HG02970 (cell line): ENCODE results near the gene TSSK3.
A peak's percentile ranks its signal among the peaks of the same experiment; 100 is the strongest.

ENCODE experiments used
- ATAC-seq: cut with Tn5 transposase; IDR thresholded peaks from one replicate; pipeline ENCODE4 v1.9.1; 2021; ENCODE audit warnings: mild to moderate bottlenecking, moderate library complexity, moderate number of reproducible peaks; ENCODE audit not compliant: unreplicated experiment, low FRiP score

TSSK3 gene

DNA sequence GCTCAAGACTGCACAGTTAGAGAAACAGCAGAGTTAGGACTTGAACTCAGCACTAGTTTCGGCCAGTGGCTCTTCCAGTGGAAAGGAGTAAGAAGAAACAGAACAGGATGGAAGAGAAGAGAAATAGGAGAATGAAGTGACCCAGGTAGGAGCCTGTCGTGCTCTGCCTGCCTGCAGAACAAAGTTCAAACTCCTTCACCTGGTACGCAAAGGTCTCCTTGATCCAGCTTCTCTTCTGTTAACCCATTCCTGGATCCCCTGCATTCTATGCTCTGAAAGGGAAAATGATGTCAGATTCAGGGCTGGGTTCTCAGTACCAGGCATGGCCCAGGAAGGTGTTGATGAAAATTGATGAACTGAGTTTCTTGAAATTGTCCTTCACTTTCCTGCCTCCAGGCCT lies 3.9 kb upstream of the TSSK3 start:
- no peak for ATAC-seq

DNA sequence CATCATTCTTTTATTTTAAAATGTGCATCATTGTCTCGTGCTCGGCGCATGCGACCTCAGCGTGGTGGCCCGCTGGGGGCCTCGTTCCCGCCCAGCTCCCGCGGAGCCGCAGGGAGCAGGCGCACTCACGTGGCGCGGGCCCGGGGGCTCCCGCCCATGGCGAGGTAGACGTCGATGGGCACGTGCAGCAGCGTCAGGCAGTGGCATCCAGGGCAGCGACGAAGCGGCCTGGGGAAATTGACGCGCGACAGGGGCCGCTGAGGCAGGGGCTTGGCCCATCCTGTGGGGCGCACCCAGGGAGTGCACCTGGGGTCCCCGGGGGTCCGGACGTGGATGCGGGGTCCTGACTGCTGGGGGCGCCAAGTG lies 1.0 kb upstream of the TSSK3 start:
- no peak for ATAC-seq

DNA sequence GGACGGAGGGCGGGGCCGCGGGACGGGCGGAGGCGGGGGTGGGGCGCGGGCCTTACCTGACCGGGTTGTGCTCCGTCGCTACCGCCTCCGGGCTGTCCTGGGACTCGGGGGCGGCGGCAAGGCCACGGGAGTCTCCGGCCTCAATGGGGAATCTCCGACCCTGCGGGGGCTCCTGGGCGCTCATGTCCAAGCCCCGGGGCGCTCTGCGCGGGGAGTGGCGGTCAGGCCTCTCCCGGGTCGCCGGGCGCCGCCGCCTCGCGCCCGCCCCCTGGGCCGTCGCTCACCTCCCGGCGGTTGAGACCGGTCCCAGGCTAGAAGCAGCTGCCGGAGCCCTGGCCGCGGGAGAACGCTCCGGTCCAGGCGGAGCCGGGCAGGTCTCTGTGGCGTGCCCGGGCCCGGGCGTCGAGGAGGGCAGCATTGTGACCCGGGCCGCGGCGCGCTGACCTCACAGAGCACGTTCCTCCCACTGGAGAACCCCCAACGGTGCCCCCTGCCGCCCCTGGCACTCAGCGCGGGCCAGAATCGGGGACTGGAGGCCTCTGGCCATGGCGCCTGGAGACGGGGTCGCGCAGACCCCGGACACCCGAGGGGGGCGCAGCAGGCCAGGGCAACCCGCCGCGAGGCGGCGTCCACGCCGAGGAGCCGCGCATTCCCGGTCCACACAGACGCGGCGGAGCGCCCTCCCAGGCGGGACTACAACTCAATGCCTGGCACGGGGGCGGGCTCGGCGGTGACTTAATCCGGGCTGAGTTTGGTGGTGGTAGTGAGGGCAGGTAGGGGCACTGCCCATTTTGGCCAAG lies 465 bp upstream of the TSSK3 start:
- ATAC-seq, result no peak

DNA sequence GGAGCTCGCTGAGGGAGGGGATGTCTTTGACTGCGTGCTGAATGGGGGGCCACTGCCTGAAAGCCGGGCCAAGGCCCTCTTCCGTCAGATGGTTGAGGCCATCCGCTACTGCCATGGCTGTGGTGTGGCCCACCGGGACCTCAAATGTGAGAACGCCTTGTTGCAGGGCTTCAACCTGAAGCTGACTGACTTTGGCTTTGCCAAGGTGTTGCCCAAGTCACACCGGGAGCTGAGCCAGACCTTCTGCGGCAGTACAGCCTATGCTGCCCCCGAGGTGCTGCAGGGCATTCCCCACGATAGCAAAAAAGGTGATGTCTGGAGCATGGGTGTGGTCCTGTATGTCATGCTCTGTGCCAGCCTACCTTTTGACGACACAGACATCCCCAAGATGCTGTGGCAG lies 1.4 kb downstream of the TSSK3 start:
- no peak for ATAC-seq

DNA sequence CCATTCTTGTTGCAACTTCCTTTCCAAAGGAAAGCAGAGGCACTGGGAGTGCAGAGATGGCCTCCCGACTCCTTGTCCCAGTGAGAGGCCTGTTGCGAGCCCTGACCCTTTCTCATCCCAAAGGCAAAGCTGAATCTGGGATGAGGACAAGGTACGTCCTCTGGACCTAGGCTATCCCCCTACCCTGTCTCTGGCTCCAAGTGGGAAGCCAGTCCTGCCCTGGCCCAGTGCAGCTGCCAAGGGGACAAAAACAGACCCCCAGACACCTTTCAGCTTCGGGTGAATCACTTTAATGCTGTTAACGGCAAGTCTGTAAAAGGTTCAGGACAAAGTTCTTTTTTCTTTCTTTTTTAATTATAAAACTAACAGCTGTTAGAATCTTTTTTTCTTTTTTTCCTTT lies 2.5 kb downstream of the TSSK3 start:
- ATAC-seq, result no peak

DNA sequence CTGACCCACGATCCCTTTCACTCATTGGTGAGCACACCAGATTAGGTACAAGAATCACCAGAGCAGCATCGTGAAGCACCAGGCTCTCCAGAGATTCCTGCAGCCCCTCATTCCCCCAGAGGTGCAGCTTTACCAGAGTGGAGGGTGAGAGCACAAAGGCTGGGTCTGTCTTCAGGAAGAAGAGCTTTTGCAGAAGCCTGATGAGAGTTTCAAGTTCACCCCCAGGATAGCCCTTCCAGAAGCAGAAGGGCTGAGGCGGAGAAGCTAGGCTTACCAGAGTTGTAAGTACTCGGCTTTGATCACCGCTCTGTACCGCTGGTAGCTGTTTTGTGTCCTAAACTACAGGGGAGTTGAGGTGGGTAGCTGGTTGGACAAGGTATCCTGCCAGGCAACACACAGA lies 3.1 kb downstream of the TSSK3 start:
- no peak for ATAC-seq

DNA sequence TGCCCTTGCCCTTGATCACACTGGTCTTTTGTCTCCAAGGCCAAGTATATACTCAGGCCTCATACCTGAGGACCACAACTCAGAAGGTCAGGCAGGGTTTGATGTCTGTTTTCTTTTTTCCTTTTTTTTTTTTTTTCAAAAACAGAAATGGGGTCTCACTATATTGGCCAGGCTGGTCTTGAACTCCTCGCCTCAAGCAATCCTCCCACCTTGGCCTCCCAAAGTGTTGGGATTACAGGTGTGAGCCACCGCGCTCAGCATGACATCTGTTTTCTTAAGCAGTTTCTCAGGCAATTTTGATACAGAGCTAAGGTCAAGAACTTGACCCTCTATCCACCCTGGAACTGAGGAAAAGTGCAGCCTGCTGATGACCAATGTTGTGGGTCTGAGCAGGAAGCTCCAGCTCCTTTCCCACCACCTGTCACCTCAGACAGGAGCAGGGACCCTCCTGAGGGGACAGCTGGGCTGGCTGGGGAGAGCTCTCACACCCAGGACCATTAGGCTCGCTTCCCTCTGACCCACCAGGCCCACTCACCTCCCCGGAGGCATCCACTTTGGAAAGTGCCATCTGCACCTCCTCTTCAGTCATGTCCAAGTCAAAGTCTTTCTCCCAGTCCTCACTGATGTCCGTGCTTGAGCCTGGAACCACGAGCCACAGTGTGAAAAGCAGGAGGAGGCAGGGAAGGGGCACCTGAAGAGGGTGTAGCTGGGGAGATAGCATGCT lies 5.7 kb downstream of the TSSK3 start:
- ATAC-seq, result no peak

DNA sequence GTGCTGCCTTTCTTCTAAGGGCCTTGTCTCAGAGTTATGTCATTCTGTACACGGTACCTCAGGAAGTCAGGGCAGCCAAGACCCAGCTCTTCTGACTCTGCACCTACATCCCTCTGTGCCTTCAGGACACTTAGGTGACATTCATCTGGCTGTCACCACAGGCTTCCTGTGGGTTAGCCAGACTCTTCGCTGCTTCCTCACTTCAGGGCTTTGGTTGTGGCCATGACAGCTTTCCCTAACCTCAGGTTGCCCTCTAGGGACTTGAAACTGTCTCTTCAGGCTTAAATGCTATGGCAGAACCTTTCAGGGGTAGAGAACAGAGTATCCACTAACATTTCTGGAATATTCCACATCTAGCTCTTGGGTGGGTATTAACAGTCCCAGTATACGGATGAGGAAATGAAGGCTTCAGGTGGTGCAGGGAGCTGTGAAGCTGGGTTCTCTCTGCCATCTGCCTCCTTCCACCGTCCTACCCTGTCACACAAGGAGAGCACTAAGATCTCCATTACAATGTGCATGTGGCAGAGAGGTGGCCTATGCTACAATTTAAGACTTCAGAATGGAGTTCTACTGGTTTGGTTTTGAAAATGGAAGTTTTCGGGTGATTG lies 9.9 kb downstream of the TSSK3 start:
- ATAC-seq, result no peak

DNA sequence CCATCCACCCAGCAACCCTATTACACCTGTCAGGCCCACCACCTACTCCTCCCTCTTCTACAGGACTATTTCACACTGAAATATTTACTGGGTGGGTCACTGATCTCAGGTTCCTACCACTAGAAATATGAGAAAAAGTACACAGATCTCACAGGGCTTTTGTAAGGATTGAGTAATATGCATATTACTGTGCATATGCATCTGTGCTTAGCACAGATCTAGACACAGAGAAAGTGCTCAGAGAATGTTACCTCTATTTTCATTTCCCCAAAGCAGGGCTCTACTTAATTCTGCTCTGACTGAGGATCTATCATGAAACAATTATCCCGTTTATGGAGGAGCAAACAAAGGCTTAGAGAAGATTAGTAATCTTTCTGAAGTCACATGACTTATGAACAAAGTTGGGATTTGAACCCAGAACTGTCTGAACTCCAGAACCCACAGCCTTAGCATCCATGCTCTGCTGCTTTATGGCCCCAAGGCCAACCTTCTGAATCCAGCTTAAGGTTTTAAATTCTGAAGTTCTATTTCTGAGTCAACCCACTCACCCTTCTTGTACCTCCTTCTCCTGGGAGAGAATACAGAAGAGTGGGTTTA lies 11.8 kb downstream of the TSSK3 start:
- no peak for ATAC-seq

DNA sequence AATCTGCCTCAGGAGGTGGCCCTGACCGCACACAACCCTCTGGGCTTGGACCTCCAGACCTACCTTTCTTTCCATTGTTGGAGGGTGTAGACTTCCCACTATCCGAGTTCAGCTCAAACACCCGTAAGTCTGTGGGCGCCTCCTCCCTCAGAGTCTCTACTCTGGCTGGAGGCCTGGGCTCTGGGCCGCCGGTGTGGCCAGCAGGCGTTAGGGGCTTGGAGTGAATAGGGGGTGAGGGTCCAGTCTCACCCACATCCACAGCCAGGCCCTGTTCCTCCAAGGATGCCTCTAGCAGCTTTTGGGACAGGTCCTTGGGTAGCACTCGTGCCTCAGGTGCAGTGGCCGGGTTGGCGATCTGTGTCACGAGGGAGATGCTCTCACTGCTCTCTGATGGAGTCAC lies 13.9 kb downstream of the TSSK3 start:
- ATAC-seq, result no peak

DNA sequence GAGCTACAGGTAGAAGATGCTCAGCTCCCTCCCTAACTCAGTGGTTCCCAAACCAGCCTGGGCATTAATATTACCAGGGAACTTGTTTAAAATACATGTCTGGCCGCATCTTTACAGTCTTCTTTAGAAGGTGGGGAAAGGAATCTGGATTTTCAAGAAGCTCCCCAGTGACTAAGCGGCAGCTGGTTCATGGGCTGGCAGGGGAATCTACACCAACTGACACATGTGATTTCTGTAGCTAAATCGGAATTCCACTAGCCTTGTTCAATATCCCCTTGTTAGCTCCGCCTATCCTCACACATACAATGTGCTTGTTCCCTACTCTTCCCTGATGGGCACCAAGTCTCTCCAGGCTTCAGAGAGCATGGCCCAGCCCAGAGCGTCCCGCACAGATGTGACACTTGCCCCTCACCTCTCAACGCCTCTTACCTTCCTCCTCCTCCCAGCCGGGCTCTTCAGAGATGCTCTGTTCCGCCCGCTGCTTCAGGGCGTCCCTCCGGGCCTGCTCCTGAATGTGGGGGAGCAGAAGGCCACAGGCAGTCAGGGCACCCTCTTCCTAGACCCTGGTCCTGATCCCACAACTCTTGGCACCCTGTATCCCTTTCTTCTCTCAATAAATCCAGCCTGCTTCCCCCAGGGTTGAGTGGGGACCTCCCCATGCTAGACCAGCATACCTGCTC lies 15.3 kb downstream of the TSSK3 start:
- ATAC-seq, result no peak

DNA sequence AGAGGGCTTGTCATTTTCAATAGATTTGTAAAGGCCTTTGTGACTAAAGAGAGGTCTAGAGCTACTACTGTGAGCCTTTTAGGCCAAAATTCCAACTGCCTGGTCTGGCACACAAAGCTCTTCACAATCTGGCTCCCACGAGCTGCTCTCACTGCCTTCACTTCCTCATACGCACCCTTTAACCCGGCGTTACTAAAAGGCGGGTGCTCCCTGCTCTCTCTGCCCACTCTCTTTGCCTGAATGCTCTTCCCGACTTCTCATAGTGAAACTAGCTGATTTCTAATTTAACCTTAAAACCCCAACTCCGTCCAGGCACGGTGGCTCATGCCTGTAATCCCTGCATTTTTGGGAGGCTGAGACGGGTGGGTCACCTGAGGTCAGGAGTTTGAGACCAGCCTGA lies 17.7 kb downstream of the TSSK3 start:
- no peak for ATAC-seq

DNA sequence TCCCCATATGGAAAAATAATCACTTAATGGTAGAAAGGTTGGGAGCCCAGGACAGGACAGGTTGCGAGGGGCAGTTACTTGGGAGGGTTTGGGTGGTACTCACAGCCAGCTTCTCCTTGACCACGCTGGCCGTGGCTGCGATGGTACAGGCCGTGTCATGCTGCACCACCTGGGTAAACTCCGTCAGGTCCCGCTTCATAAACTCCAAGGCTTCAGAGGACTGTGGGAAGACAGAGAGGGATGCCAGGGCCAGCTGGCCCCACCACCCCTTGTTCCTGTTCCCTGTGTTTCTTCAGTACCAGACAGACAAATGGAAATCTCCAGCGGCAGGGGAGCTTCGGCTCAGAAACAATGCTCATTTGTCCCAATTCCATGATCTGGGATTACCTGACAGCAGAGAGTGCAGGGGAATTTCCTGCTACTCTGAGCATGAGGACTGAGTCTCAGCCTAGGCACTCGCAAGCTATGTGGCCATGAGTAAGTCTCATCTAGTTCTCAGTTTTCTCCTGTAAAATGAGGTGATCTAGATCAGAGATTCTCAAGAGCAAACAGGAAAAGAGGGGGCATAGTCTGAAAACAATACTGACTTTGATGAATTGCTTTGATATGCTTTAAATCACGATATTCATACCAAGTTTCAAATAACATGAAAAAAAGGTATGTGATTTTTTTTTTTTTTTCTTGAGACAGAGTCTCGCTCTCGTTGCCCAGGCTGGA lies 24.5 kb downstream of the TSSK3 start:
- ATAC-seq, result no peak

DNA sequence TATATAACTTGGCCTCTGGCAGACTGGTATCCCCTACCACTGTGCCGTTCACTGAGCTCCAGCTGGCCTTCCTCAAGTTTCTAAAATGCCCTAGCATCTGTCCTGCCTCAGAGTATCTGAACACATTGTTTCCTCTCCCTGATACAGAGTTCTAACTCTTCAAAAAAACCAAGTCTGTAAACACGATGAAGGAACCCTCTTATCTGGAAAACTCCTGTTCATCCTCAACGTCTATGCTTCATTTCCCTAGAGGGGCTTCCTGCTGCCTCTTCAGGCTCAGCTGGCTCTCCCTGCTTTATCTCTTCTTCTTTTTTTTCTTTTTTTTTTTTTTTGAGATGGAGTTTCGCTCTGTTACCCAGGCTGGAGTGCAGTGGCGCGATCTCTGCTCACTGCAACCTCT lies 26.3 kb downstream of the TSSK3 start:
- ATAC-seq, result no peak

DNA sequence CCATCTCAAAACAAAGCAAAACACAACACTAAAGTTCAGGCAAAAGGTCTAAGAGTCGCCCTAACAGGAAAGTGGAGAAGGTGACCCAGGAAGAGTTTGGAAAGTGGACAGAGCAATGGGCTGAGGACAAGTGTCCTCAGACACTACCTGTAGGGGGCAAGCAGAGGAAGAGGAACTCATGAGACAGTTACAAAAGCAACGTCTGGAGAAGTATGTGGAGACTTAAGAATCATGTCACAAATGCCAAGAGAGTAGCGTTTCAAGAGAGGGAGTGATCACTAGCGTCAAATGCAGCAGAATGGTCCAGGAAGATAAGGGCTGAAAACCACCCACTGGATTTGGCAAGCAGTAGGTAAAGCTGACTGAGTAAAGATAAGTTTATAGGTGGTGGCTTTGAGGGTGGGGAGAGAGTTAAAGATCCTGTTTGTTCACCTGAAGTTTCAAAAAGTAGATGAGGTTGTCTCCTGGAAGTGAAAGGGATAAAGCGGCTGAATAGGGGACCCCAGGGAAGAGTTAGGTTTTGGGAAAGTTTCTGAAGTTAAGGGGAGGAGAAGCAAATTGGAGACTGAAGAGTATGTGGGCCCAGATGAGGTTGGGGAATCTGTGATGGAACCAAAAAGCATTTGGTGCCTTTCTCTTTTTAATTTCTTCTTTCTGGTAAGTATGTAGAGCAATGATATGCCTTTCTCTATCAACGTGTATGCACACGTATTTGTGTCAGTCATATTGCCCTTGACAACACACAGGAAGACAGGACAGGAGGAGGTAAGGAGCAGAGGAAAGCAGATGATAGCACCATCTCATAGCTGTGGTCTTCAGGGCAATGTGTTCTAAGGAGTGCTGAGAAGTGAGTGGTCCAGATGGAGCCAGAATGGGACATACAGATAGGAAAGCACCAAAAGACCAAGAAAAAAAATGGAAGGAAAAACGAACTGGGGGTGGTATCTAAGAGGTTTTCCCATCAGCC lies 28.8 kb downstream of the TSSK3 start:
- no peak for ATAC-seq

DNA sequence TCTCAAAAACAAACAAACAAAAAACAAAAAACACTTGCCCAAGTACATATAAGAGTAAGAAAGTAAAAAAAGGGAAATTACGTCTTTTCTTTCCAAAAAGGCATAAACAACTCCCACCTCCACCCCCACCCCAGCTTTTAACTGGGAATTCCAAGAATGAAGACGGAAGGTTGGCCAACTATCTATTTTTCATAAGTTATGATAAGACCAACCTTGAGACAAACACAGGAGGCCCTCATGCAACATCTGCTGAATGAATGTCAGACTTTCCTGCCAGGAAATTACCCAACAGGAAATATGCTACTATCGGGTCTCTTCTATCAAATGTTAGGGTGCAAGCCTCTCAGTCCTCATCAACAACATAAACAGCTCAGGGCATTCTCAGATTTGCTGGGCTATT lies 30.0 kb downstream of the TSSK3 start:
- no peak for ATAC-seq

DNA sequence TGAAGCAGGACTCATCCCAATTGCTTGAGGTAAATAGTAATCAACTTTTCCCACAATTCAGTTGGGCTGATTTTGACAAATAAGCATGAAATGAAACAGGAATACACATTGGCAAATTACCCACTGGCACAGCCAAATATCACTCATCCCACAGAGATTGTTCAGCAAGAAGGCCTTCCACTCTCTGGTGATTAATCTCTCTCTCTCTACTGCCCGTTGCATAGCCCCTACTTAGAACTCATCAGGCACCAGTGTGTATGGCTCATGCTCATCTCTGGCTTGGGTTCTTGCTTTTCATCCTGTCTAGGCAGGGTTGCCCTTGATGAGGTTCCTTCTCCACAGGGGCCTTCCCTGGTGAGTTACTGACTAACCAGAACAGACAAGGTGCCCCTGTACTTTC lies 30.8 kb downstream of the TSSK3 start:
- no peak for ATAC-seq

DNA sequence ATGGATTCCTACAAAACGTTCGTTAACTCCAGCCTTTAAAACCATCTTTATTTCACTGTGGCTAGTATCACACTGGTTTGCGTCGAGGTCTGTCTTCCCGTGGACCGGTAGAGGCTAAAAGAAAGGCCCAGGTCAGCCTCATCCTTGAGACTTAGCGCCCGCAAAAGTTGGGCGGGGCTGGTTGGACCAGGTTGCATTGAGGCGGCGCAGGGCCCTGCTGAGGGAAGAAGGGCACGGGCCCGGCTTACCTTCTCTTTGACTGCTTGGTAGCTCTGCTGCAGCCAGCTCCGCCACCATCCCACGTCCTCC lies 31.4 kb downstream of the TSSK3 start:
- ATAC-seq, result peak; percentile 1

DNA sequence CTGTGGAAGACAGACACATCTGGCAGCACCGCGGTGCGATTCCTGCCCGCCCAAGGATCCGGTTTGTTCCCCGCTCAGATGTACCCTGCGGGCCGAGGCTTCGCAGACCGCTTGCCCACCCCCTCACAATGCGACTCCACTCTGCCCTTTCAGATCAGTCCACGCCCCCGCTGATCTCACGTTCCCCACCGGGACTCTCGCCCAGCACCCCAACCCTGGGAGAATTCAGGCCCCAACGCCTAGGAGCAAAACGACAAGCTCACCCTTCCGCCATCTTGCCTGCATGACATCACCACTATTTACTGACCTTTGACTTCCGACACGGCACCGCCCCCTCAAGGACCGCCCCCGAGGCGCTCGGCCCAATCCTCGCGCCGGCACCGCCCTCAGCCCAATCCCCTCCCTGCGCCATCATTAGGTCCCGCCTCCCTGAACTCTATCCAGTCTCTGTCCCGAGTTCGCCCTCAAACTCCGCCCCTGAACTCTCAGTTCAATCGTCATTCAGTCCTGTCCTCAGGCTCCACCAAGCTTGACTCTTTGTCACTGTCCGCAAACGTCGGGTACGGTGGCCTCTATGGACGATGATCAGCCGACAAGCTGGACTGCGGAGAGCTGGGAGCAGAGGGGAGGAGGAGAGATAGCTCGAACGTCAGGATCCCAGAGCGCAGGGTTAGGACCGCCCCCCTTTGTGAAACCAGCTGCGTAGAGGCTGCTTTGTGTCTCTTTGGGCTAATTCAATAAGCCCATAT lies 32.0 kb downstream of the TSSK3 start, which contains the start of gene BSDC1:
TSS of gene BSDC1 (minus strand) at position 301 of the 749 bp plus-strand sequence. CDS start at position 274, 27 bp downstream.
- peak; percentile 99 for ATAC-seq
